ENCODE data around the gene KIF4A.
"Not testable (repeated sequence)": the region's sequence is repeated elsewhere in the genome, so short reads cannot be mapped to it uniquely, and the experiment has no call there.

Gene KIF4A

GRCh38 chrX:70353514-70353913, 63.6 kb downstream of the KIF4A start:
- no peaks in the 10 kb centered on the region; the same call in 1 of the 2 replicates for H3K36me3 ChIP-seq
- no peak for TF ChIP-seq CTCF (IDR thresholded peaks at IDR 0.05; ENCODE audit: low read depth, low read length)
- no peaks in the 10 kb centered on the region for H3K27me3 ChIP-seq
- no peaks in the 10 kb centered on the region for H3K4me1 ChIP-seq
- no peak overlapping the region for H3K4me3 ChIP-seq (ENCODE audit: low read depth, low read length)
- H3K9me3 ChIP-seq: no peaks in the 10 kb centered on the region
- no peak for DNase-seq

GRCh38 chrX:70354716-70355115, 64.8 kb downstream of the KIF4A start:
- Histone ChIP-seq H3K36me3 (no peaks in the 10 kb centered on the region; the same call in 1 of the 2 replicates), H3K4me1 (no peaks in the 10 kb centered on the region), H3K4me3 (ENCODE audit: low read depth, low read length) (no peak overlapping the region), H3K9me3 (no peaks in the 10 kb centered on the region), H3K27me3 (no peaks in the 10 kb centered on the region)
- DNase-seq: no peak
- TF ChIP-seq CTCF (IDR thresholded peaks at IDR 0.05; ENCODE audit: low read depth, low read length): no peak

- Histone ChIP-seq H3K27me3 (no peaks in the 10 kb centered on the region), H3K36me3 (no peaks in the 10 kb centered on the region; the same call in 1 of the 2 replicates), H3K4me3 (ENCODE audit: low read depth, low read length) (no peak overlapping the region), H3K4me1 (no peaks in the 10 kb centered on the region), H3K9me3 (no peaks in the 10 kb centered on the region)
- DNase-seq: no peak
- no peak for TF ChIP-seq CTCF (IDR thresholded peaks at IDR 0.05; ENCODE audit: low read depth, low read length)
These were observed 69.6 kb downstream of the KIF4A start for GRCh38 chrX:70359458-70359857.

GRCh38 chrX:70360366-70360765, 70.5 kb downstream of the KIF4A start:
- Histone ChIP-seq H3K9me3 (no peaks in the 10 kb centered on the region), H3K4me3 (ENCODE audit: low read depth, low read length) (no peak overlapping the region), H3K27me3 (no peaks in the 10 kb centered on the region), H3K36me3 (no peaks in the 10 kb centered on the region; the same call in 1 of the 2 replicates), H3K4me1 (no peaks in the 10 kb centered on the region)
- TF ChIP-seq CTCF (IDR thresholded peaks at IDR 0.05; ENCODE audit: low read depth, low read length): no peak
- no peak for DNase-seq

GRCh38 chrX:70368731-70369130, 78.8 kb downstream of the KIF4A start:
- H3K9me3 ChIP-seq; H3K36me3 ChIP-seq; H3K27me3 ChIP-seq; H3K4me1 ChIP-seq; H3K4me3 ChIP-seq (ENCODE audit: low read depth, low read length); DNase-seq: not testable (repeated sequence)

GRCh38 chrX:70386235-70386634, 96.3 kb downstream of the KIF4A start:
- H3K4me3 ChIP-seq (ENCODE audit: low read depth, low read length): no peak overlapping the region
- no peaks in the 10 kb centered on the region for H3K4me1 ChIP-seq
- H3K9me3 ChIP-seq: no peaks in the 10 kb centered on the region
- no peaks in the 10 kb centered on the region for H3K27me3 ChIP-seq
- no peaks in the 10 kb centered on the region for H3K36me3 ChIP-seq
- DNase-seq: no peak
- TF ChIP-seq CTCF (IDR thresholded peaks at IDR 0.05; ENCODE audit: low read depth, low read length): no peak

GRCh38 chrX:70398899-70399298, 109.0 kb downstream of the KIF4A start:
- Histone ChIP-seq H3K4me3 (ENCODE audit: low read depth, low read length) (no peak overlapping the region), H3K27me3 (no peaks in the 10 kb centered on the region), H3K4me1 (no peaks in the 10 kb centered on the region), H3K36me3 (no peaks in the 10 kb centered on the region), H3K9me3 (no peaks in the 10 kb centered on the region)
- DNase-seq: no peak
- TF ChIP-seq CTCF (IDR thresholded peaks at IDR 0.05; ENCODE audit: low read depth, low read length): no peak

GRCh38 chrX:70400181-70400580, 110.3 kb downstream of the KIF4A start:
- not testable (repeated sequence) for H3K36me3 ChIP-seq; H3K4me1 ChIP-seq; DNase-seq; H3K9me3 ChIP-seq; H3K27me3 ChIP-seq; H3K4me3 ChIP-seq (ENCODE audit: low read depth, low read length)
